ENCODE data around the gene P2RY14. TPM values are rescaled to one million over a fixed set of nuclear protein-coding genes. Genes with fewer than 3 reads are reported as not detected.
A peak's percentile ranks its signal among the peaks of the same experiment; 100 is the strongest.

Gene P2RY14
- total RNA-seq (1 to 10 TPM in 3 of 4 donors, under 1 TPM in 1; 0.39 to 1.3 (median 1.2) TPM), polyA plus RNA-seq (1.9 TPM)
- long read RNA-seq, donor 1, partial matches to known transcripts, result 0 of 4 reads
- long read RNA-seq, donor 1, other reads (novel, unspliced or antisense), result 2 of 4 reads
- long read RNA-seq, donor 2, result 0 reads
- long read RNA-seq, donor 3, result 0 reads
- long read RNA-seq, donor 4, partial matches to known transcripts, result 0 of 1 reads
- long read RNA-seq, donor 4, other reads (novel, unspliced or antisense), result 1 of 1 reads

GRCh38 chr3:151278230-151278629 is at the start of gene P2RY14:
Gene P2RY14, minus strand, starts transcription at chr3:151278542. Its CDS starts 64,226 bp downstream, at chr3:151214316.
- H3K4me1 ChIP-seq (ENCODE audit: control insufficient read depth, insufficient read depth, low read length), result no peaks in the 10 kb centered on the region
- H3K27ac ChIP-seq (ENCODE audit: low read length), result peak within 1 kb of the TSS; percentile 21
- no peaks in the 10 kb centered on the region for H3K27me3 ChIP-seq (ENCODE audit: control insufficient read depth, insufficient read depth)
- WGBS, result 42% methylated on average over 4 of the region's 4 CpGs
- intact Hi-C loops (cut with DNase I), result loop anchor here in 1 of 4 donors (5.0 kb wide), 1 partner anchor 46 kb away; no protein-coding TSS in a partner anchor
- H3K4me3 ChIP-seq (ENCODE audit: low read length), result peak within 1 kb of the TSS; percentile 29
- no peak for DNase-seq
- H3K9me3 ChIP-seq (ENCODE audit: control insufficient read depth, low read length), result no peaks in the 10 kb centered on the region
- no peak for ATAC-seq

- Histone ChIP-seq H3K4me1 (ENCODE audit: control insufficient read depth, insufficient read depth, low read length) (no peaks in the 10 kb centered on the region), H3K27me3 (ENCODE audit: control insufficient read depth, insufficient read depth) (no peaks in the 10 kb centered on the region), H3K9me3 (ENCODE audit: control insufficient read depth, low read length) (no peaks in the 10 kb centered on the region), H3K27ac (ENCODE audit: low read length) (no peak overlapping the region), H3K4me3 (ENCODE audit: low read length) (peak overlapping the region; percentile 20)
- no peak for DNase-seq
- intact Hi-C loops (cut with DNase I), result no loop called here
- ATAC-seq, result no peak
- WGBS, result 18% methylated on average over 3 of the region's 3 CpGs
Measured at GRCh38 chr3:151327571-151328198, 49.3 kb upstream of the P2RY14 start.

- WGBS, result 77% methylated on average over 1 of the region's 1 CpG
Measured at GRCh38 chr3:151322511-151322910, 44.2 kb upstream of the P2RY14 start.

GRCh38 chr3:151321526-151321925 is 43.2 kb upstream of the P2RY14 start:
- intact Hi-C loops (cut with DNase I), result no loop called here
- 73% methylated on average over 1 of the region's 1 CpG for WGBS
- no peak for ATAC-seq

More at GRCh38 chr3:151322511-151322910, 44.2 kb upstream of the P2RY14 start:
- H3K27ac ChIP-seq (ENCODE audit: low read length), result no peak overlapping the region
- H3K9me3 ChIP-seq (ENCODE audit: control insufficient read depth, low read length), result no peaks in the 10 kb centered on the region
- H3K27me3 ChIP-seq (ENCODE audit: control insufficient read depth, insufficient read depth), result no peaks in the 10 kb centered on the region
- intact Hi-C loops (cut with DNase I), result no loop called here
- DNase-seq (no peak), ATAC-seq (peak in 1 of 2 donors; percentile 26)
- H3K4me1 ChIP-seq (ENCODE audit: control insufficient read depth, insufficient read depth, low read length), result no peaks in the 10 kb centered on the region
- no peak overlapping the region for H3K4me3 ChIP-seq (ENCODE audit: low read length)

GRCh38 chr3:151320131-151320530 is 41.8 kb upstream of the P2RY14 start:
- intact Hi-C loops (cut with DNase I), result no loop called here
- H3K27me3 ChIP-seq (ENCODE audit: control insufficient read depth, insufficient read depth), result no peaks in the 10 kb centered on the region
- H3K27ac ChIP-seq (ENCODE audit: low read length), result no peak overlapping the region
- H3K4me3 ChIP-seq (ENCODE audit: low read length), result no peak overlapping the region
- DNase-seq, result no peak
- 87% methylated on average over 2 of the region's 2 CpGs for WGBS
- H3K9me3 ChIP-seq (ENCODE audit: control insufficient read depth, low read length), result no peaks in the 10 kb centered on the region
- ATAC-seq, result no peak
- no peaks in the 10 kb centered on the region for H3K4me1 ChIP-seq (ENCODE audit: control insufficient read depth, insufficient read depth, low read length)

More at GRCh38 chr3:151321526-151321925, 43.2 kb upstream of the P2RY14 start:
- no peak overlapping the region for H3K27ac ChIP-seq (ENCODE audit: low read length)
- H3K4me1 ChIP-seq (ENCODE audit: control insufficient read depth, insufficient read depth, low read length), result no peaks in the 10 kb centered on the region
- no peaks in the 10 kb centered on the region for H3K9me3 ChIP-seq (ENCODE audit: control insufficient read depth, low read length)
- DNase-seq, result no peak
- H3K4me3 ChIP-seq (ENCODE audit: low read length), result no peak overlapping the region
- H3K27me3 ChIP-seq (ENCODE audit: control insufficient read depth, insufficient read depth), result no peaks in the 10 kb centered on the region

GRCh38 chr3:151319628-151320027 is 41.3 kb upstream of the P2RY14 start:
- 92% methylated on average over 4 of the region's 4 CpGs for WGBS
- no peak for DNase-seq
- ATAC-seq, result no peak
- H3K27me3 ChIP-seq (ENCODE audit: control insufficient read depth, insufficient read depth), result no peaks in the 10 kb centered on the region
- H3K9me3 ChIP-seq (ENCODE audit: control insufficient read depth, low read length), result no peaks in the 10 kb centered on the region
- H3K27ac ChIP-seq (ENCODE audit: low read length), result no peak overlapping the region
- H3K4me1 ChIP-seq (ENCODE audit: control insufficient read depth, insufficient read depth, low read length), result no peaks in the 10 kb centered on the region
- H3K4me3 ChIP-seq (ENCODE audit: low read length), result no peak overlapping the region
- intact Hi-C loops (cut with DNase I), result no loop called here

- no peak overlapping the region for H3K27ac ChIP-seq (ENCODE audit: low read length)
- H3K4me3 ChIP-seq (ENCODE audit: low read length), result no peak overlapping the region
- no peaks in the 10 kb centered on the region for H3K27me3 ChIP-seq (ENCODE audit: control insufficient read depth, insufficient read depth)
- no peaks in the 10 kb centered on the region for H3K4me1 ChIP-seq (ENCODE audit: control insufficient read depth, insufficient read depth, low read length)
- no peak for DNase-seq
- WGBS, result 86% methylated on average over 7 of the region's 7 CpGs
- intact Hi-C loops (cut with DNase I), result no loop called here
- no peak for ATAC-seq
- no peaks in the 10 kb centered on the region for H3K9me3 ChIP-seq (ENCODE audit: control insufficient read depth, low read length)
Measured at GRCh38 chr3:151318991-151319390, 40.6 kb upstream of the P2RY14 start.

GRCh38 chr3:151318313-151318712 is 40.0 kb upstream of the P2RY14 start:
- H3K4me1 ChIP-seq (ENCODE audit: control insufficient read depth, insufficient read depth, low read length), result no peaks in the 10 kb centered on the region
- ATAC-seq (no peak), DNase-seq (no peak)
- H3K9me3 ChIP-seq (ENCODE audit: control insufficient read depth, low read length), result no peaks in the 10 kb centered on the region
- H3K27me3 ChIP-seq (ENCODE audit: control insufficient read depth, insufficient read depth), result no peaks in the 10 kb centered on the region
- no peak overlapping the region for H3K27ac ChIP-seq (ENCODE audit: low read length)
- no peak overlapping the region for H3K4me3 ChIP-seq (ENCODE audit: low read length)
- intact Hi-C loops (cut with DNase I), result no loop called here

- Histone ChIP-seq H3K4me3 (ENCODE audit: low read length) (no peak within 1 kb of the TSS), H3K27ac (ENCODE audit: low read length) (no peak within 1 kb of the TSS), H3K27me3 (ENCODE audit: control insufficient read depth, insufficient read depth) (no peaks in the 10 kb centered on the region), H3K9me3 (ENCODE audit: control insufficient read depth, low read length) (no peaks in the 10 kb centered on the region), H3K4me1 (ENCODE audit: control insufficient read depth, insufficient read depth, low read length) (no peaks in the 10 kb centered on the region)
- DNase-seq (no peak), ATAC-seq (no peak)
- WGBS, result 75% methylated on average over 7 of the region's 7 CpGs
- intact Hi-C loops (cut with DNase I), result no loop called here
Measured at GRCh38 chr3:151316267-151316991, 38.1 kb upstream of the P2RY14 start, which contains the start of gene GPR87. Gene GPR87, minus strand, starts transcription at chr3:151316820. Its CDS starts 16,720 bp downstream, at chr3:151300100.

GRCh38 chr3:151315846-151316245 is 37.5 kb upstream of the P2RY14 start:
- Histone ChIP-seq H3K9me3 (ENCODE audit: control insufficient read depth, low read length) (no peaks in the 10 kb centered on the region), H3K4me1 (ENCODE audit: control insufficient read depth, insufficient read depth, low read length) (no peaks in the 10 kb centered on the region), H3K27ac (ENCODE audit: low read length) (no peak overlapping the region), H3K4me3 (ENCODE audit: low read length) (no peak overlapping the region), H3K27me3 (ENCODE audit: control insufficient read depth, insufficient read depth) (no peaks in the 10 kb centered on the region)
- no peak for DNase-seq
- ATAC-seq, result no peak
- intact Hi-C loops (cut with DNase I), result no loop called here
- WGBS, result 76% methylated on average over 2 of the region's 2 CpGs

- intact Hi-C loops (cut with DNase I), result no loop called here
- H3K9me3 ChIP-seq (ENCODE audit: control insufficient read depth, low read length), result no peaks in the 10 kb centered on the region
- no peak overlapping the region for H3K27ac ChIP-seq (ENCODE audit: low read length)
- no peaks in the 10 kb centered on the region for H3K27me3 ChIP-seq (ENCODE audit: control insufficient read depth, insufficient read depth)
- DNase-seq, result no peak
- no peak for ATAC-seq
- WGBS, result 80% methylated on average over 2 of the region's 2 CpGs
- H3K4me3 ChIP-seq (ENCODE audit: low read length), result no peak overlapping the region
- no peaks in the 10 kb centered on the region for H3K4me1 ChIP-seq (ENCODE audit: control insufficient read depth, insufficient read depth, low read length)
Measured at GRCh38 chr3:151315136-151315535, 36.8 kb upstream of the P2RY14 start.
